NOMO-1 treated with DMSO at 0.1 percent for 48 hours (cell line): ENCODE results near the gene GMCL1.

Source experiments
- DNase-seq: peaks from one replicate; lab custom pipeline; 2025; ENCODE audit not compliant: unreplicated experiment; lab: John Stamatoyannopoulos, UW

The GMCL1 gene

DNA sequence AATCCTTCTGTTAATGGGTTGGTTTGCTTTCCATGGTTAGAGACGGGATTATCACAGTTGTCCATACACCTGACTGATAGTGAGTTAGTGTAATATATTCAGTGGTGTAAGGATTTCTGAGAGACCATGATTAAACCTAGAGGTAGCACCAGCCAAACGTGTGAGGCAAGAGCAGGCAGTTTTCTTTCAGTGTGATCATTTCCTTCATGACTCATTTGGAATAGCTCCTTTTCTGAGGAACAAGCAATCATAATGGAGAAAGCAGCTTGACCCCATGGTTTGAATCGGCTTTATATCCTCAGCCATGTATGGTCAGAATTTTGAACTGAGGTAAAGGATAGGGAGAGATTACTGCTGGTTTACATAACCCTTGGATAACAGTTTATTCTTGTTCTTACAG, 88.4 kb downstream of the GMCL1 start:
- peak; percentile 31 for DNase-seq

DNA sequence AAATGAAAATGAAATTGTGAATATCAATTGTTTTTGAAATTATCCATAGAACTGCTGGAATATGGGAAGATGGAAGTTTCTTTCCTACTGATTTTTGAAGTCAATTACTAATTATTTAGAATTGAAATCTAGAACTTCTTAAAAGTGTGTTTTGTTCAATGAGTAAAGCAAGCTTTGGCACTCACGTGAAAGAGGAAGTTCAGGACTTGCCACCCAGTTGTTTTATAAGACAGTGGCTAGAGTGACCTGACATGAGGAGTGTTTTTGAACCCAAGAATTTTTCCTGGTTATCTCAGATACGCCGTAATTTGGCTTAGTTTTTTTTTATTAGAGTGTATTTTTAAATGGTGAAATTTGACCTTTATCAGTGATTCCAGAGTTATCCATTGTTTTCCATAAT, 88.9 kb downstream of the GMCL1 start:
- peak; percentile 70 for DNase-seq

DNA sequence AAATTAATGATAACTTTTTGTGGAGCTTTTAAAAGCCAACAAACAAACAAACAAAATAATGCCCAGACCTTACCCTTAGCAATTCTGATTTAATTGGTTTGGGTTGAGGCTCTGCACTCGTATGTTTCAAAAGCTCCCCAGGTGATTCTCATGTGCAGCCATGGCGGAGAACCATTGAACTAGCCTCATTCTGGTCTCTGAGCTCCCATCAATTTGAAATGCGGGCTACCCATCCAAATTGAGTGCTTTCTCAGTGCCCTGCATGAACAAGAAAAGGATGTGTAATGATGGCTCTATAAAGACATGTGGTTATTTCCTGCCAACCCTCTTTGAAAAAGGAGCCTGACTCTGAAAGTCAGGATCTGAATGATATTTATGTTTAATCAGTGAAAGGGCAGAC, 93.7 kb downstream of the GMCL1 start:
- DNase-seq, result no peak

DNA sequence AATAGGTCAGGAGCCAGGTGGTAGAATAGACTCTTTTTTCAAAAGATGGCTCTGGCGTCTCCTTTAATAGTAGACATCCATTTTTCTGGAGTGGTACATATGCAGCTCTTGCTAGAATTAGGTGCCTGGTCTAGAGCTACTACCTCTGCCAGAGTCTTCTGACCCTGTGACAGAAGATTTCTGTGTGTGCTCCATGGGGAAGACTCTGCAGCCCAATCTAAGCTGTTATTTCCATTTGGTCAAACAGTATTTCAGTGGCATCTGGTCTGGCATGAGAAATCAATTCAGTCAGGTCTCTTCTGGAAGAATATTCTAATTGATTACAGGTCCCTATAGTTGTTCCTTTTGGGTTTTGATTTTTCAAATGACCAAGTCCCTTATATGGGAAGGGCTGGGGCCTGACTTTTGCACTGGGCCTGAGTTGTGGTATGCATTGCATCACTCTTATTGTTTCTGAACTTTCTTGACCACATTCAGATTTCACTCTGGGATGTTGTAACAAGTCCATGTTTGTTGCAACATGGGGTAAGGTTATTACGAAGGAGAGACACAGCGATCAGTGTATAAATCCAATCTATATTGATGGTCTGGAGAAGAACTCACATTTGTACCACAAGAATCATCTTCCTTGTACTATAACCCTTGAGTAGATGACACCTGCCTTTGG, 97.5 kb downstream of the GMCL1 start:
- peak; percentile 87 for DNase-seq
